ENCODE data around the gene HDAC1.

HDAC1 gene

GRCh38 chr1:32321712-32322291 lies 29.9 kb downstream of the HDAC1 start:
- in situ Hi-C loops (cut with MboI; ENCODE audit: low sequenced_read_pairs): no loop called here

DNA sequence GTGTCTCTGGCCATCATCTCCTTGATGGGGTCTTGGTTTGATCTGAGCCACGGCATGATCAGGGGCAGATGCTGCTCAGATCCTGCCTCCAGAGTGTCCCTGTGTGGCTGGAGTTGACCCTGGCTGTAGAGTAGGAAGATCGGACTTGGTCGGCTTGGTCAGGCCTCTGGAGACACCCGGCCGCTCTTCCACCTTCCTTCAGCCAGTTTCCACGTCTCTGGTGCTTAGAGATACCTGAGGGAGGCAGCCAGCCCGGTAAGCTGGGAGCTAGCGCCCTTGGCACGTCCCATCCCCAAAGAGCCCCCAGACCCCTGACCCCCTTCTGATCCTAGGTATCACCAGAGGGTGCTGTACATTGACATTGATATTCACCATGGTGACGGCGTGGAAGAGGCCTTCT lies 35.3 kb downstream of the HDAC1 start:
- in situ Hi-C loops (cut with MboI; ENCODE audit: low sequenced_read_pairs): no loop called here

GRCh38 chr1:32329931-32330466 lies 38.1 kb downstream of the HDAC1 start:
- in situ Hi-C loops (cut with MboI; ENCODE audit: low sequenced_read_pairs): no loop called here

- in situ Hi-C loops (cut with MboI; ENCODE audit: low sequenced_read_pairs): no loop called here
Measured at GRCh38 chr1:32330558-32331151, 38.8 kb downstream of the HDAC1 start.

GRCh38 chr1:32331549-32331948 lies 39.7 kb downstream of the HDAC1 start:
- in situ Hi-C loops (cut with MboI; ENCODE audit: low sequenced_read_pairs): no loop called here

DNA sequence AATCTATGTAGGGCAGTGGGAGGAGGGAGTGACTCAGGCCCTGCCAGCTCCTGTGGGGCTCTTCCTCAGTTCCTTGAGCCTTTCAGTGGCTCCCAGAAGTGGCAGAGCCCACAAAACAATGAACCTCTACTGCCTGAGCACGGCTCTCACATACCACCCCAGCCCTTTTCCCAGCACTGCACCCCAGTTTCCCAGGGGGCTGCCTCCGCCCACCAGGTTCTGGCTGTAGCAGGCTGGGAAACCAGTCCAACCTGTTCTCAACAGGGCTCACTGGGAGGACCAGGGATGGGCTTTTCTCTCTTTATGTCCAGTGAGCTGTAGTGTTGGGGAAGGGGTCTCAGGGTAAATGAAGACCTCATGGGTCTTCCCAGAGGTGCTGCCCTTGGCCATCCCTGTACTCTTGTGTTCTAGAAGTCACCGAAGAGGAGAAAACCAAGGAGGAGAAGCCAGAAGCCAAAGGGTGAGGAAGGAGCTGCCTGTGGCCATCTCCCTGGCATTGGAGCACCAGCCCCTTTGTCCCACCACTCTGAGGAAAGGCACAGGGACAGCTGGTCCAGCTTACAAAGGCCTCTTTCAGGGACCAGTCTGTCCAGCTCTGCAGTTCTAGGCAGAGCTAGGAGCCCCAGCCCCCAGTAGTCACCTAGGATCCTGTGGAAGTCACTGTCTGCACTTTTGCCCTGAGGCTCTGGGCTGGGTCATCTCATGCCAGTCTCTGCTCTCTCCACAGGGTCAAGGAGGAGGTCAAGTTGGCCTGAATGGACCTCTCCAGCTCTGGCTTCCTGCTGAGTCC lies 40.6 kb downstream of the HDAC1 start:
- in situ Hi-C loops (cut with MboI; ENCODE audit: low sequenced_read_pairs): no loop called here

DNA sequence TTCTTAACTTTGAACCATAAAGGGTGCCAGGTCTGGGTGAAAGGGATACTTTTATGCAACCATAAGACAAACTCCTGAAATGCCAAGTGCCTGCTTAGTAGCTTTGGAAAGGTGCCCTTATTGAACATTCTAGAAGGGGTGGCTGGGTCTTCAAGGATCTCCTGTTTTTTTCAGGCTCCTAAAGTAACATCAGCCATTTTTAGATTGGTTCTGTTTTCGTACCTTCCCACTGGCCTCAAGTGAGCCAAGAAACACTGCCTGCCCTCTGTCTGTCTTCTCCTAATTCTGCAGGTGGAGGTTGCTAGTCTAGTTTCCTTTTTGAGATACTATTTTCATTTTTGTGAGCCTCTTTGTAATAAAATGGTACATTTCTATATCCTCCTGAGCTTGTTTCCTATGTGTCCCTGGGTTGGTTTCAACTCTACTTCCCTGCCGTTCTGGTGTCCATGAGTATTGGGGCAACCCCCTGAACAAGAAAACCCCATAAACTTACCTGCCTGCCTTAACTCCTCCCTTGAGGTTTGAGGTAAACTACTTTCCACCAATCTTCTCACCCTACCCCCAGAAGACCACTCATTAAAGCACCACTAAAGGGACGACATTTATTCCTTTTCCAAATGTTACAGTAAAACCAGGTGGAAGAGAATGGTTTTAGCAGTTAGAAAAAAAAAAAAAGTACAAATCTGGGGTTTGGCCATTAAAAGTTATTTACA lies 41.5 kb downstream of the HDAC1 start:
- in situ Hi-C loops (cut with MboI; ENCODE audit: low sequenced_read_pairs): no loop called here

GRCh38 chr1:32334274-32334861 lies 42.5 kb downstream of the HDAC1 start:
- in situ Hi-C loops (cut with MboI; ENCODE audit: low sequenced_read_pairs): no loop called here

DNA sequence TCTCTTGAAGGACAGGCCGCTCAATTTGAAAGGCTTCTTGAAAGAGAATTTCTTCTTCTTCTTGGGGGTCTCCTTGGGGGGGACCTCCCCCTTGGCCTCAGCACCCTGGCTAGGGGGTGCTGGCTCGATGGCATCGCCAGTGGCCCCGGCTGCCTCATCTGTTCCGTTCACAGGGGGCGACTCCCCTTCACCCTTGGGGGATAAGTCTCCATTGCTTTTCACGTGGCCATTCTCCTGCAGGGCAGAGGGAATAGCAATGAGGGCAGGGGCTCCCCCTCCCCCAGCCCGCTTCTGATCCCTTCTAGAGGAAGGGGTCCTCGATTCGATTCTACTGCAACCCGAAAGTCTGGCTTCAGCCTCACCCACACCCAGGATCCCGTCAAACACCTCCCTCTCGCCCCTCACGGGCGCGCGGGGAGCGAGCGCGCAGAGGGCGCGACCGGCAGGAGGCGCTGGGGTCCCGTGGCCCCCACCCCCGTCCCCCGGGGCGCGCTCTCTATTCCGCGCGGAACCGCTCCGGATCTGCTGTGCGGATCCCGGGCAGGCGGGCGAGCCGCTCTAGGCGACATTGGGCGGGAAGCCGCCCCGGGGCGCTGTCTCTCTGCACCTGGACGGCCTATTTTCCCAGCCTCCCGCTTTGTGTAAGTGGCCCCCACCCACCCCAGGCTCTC lies 43.1 kb downstream of the HDAC1 start:
- in situ Hi-C loops (cut with MboI; ENCODE audit: low sequenced_read_pairs): no loop called here

DNA sequence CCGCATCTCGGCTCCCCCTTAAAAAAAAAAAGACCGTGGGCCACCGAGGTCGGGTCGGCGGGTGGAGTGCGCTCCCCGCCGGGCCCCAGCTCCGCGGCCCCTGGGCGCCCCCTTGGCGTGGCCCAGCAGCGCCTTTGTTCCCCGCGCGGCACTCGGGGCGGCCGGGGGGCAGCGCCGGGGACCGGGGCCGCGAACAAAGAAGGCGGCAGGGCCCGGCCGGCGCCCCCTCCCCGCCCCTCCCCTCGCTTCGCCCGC lies 43.6 kb downstream of the HDAC1 start:
- in situ Hi-C loops (cut with MboI; ENCODE audit: low sequenced_read_pairs): no loop called here

DNA sequence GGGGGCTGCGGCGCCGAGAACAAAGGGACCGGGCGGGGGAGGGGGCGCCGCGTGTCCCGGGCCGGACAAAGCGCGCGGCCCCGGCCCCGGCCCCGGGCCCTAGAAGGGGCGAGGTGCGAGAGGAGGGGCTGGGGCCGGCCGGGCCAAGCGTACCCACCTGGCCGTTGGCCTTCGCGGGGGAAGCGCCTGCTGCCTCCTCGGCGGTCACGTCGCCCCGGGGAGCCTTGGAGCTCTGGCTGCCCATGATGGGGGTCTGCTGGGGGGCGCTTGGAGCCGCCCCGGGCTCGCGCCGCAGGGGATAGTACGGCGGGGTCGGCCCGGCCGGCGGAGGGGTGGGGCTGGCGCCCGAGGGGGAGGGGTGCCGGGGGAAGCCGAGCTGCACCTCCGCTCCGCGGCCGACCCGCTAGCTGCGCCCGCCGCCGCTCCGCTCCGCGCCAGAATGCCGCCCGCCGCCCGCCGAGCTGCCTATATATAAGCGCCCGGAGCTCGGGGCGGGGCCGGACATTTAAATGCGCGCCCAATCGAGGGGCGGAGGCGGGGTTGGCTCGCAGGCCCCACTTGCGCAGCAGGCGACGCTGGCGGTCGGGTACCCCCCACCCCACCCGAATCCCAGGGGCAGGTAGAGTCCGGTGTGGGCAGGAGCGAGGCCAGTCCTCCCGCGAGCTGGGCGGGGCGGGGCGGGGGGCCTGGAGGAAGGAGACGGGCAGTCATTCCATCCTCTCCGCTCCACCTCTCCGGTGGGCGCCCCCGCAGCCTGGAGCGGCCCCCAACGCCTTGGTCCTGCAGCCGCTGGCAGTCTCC lies 44.1 kb downstream of the HDAC1 start, which contains the start of gene MARCKSL1:
TSS of gene MARCKSL1 (minus strand) at position 444 of the 801 bp plus-strand sequence. CDS start at position 244, 200 bp downstream.
- in situ Hi-C loops (cut with MboI; ENCODE audit: low sequenced_read_pairs): no loop called here

DNA sequence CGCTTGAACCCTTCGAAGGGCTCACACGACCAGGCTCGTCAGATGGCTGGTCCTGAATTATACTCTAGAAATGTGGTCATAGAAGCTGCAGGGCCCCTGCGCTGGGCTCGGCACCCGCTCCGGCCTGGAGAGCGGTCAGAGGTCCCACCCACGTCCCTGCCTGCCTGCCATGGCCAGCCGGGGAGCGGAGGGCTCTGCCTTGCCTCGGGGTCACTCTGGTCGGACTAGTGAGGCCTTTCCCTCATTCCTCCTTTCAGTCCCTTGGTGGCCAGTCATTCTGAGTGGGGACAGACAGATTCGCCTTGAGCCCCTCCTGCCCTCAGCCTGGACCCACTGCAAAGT lies 44.7 kb downstream of the HDAC1 start:
- in situ Hi-C loops (cut with MboI; ENCODE audit: low sequenced_read_pairs): no loop called here

DNA sequence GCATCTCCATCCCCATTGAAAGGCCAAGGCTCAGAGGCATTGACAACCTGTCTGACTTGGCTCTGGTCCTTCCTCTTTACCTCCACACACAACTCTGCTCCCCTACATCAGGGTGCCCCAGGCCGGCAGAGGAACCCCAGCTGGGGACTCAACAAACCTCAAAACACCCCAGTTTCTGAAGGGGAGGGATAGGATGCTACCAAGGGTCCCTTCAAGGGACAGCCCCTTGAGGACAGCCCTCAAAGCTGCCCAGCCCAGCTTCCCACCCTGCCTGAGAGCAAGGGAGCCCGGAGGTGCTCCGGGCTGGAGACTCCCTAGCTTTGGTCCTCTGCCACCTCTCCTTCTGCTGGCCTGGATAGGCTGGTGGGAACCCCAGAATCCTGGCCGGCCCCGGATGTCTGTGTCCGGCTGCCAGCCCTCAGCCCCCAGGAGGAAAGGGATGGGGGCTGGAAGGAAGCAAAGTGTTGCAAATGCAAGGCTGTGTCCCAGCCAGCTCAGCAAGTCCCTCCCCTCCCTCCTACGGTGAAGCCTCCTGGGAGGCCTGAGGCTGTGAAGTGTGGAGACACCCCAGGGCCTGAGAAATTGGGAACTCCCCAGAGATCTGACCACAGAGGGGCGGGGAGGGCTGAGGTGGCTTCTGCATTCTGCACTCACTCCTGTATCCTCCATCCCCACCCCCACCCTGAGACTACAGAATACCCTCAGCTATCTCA lies 45.2 kb downstream of the HDAC1 start:
- in situ Hi-C loops (cut with MboI; ENCODE audit: low sequenced_read_pairs): no loop called here

DNA sequence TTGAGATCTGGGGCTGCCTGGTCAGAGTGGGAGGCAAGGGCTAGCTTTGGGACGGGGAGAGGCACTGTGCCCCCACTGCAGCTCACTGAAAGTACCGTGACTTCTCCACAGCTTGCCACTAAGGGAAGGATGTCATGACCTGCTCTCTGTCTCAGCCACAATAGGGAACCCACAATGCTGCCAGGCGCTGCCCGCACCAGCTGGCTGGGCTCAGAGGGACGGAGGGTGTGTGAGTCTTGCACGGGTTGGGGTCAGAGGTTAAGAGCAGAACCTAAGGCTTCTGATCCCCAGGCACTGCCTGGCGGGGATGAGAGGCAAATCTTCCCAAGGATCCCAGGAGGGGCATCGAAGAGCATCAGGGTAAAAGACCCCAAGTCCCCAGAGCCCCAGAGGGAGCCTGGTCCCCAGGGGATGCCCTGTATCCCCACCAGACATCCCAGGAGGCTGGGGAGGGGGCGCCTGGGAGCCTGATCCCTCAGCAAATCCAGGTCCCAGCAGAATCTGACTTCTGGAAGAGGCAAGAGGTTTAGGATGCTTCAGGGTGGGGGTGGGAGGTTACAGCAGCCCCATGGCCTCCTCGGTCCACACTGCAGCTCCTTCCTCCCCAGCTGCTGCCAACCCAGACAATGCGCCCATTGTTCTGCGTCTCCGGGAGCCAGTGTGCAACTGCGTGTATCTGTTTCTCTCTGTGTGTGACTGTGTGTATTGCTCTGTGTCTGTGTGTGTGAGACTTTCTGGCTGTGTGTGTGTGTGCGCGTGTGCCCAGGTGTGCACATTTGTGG lies 46.2 kb downstream of the HDAC1 start:
- in situ Hi-C loops (cut with MboI; ENCODE audit: low sequenced_read_pairs): no loop called here

DNA sequence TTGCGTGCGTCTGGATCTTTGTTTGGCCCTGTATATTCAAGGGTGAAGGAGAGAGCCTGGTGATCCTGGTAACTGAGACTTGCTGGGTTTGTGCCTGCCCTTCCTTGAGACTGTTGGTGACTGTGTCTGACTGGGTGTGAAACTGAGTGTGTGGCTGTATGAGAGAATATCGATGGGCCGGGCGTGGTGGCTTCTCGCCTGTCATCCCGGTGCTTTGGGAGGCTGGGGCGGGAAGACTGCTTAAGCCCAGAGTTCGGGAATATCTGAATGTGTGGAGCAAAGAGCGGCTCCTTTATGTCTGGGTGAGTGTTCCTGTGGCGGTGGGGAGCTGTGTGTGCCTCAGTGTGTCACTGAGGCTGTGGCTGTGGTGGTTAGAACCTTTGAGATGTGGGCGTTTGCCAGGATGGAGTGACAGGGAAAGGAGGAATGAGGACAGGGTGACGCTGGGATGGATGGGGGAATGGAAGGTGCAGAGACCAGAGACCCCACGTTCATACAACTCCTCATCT lies 46.8 kb downstream of the HDAC1 start:
- in situ Hi-C loops (cut with MboI; ENCODE audit: low sequenced_read_pairs): no loop called here

GRCh38 chr1:32339363-32339978 lies 47.6 kb downstream of the HDAC1 start:
- in situ Hi-C loops (cut with MboI; ENCODE audit: low sequenced_read_pairs): no loop called here

DNA sequence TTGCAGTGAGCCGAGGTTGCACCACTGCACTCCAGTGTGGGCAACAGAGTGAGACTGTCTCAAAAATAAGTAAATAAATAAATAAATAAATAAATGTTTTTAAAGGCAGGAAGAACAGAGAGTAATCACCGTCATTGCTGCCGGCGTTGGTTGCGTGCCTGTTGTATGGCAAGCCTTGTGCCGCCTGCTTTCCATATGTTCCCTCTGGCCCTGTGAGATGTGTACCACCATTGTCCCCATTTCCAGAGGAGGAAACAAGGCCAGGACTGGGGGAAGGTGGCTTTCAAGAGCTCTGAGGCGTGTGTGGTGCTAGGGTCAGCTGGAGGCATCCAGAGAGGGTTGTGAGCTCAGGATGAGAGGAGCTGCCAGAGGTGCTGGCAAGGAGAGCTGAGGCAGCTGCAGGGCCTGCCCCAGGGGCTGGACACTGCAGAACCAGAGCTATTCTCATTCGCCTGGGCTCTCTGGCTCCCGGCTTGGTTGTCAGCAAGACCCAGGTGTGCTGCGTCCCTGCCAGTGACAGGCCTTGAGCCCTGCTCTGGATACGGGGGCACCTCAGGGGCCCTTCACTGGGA lies 49.4 kb downstream of the HDAC1 start:
- in situ Hi-C loops (cut with MboI; ENCODE audit: low sequenced_read_pairs): no loop called here

GRCh38 chr1:32341971-32342370 lies 50.1 kb downstream of the HDAC1 start:
- in situ Hi-C loops (cut with MboI; ENCODE audit: low sequenced_read_pairs): no loop called here
